Natural killer cell (primary cell): ENCODE measurements around the gene ARHGAP24. TPM values are rescaled to one million over a fixed set of nuclear protein-coding genes. Genes with fewer than 3 reads are reported as not detected.
"Not testable (repeated sequence)": the region's sequence is repeated elsewhere in the genome, so short reads cannot be mapped to it uniquely, and the experiment has no call there.

Experiments used
- ATAC-seq, 3 donors: fragments of 150-1000 bp in 2 of 3; fragments of 200-7000 bp in 1 of 3; cut with Tn5 transposase; 1 replicate in 1 of 3; 2 replicates in 2 of 3; pipeline ENCODE4 v1.10.0; 2021; ENCODE audit warnings: mild to moderate bottlenecking in 2 of 3, moderate library complexity in 2 of 3
- DNase-seq, 2 donors: peaks; one replicate each; pipeline versions ENCODE4 v3.0.0 to v3.0.0-alpha.2; 2013 to 2021; ENCODE audit warnings: mixed read lengths in 1 of 2
- H3K27ac ChIP-seq: one replicate; pipeline ENCODE4 v1.5.1; 2013; ENCODE audit warnings: mild to moderate bottlenecking, low read length
- H3K27me3 ChIP-seq: one replicate; pipeline ENCODE4 v1.6.1; 2013; ENCODE audit warnings: low read length; ENCODE audit not compliant: control insufficient read depth, insufficient read depth
- H3K36me3 ChIP-seq: one replicate; pipeline ENCODE4 v1.6.1; 2013; ENCODE audit warnings: low read length; ENCODE audit not compliant: control insufficient read depth, insufficient read depth
- H3K4me1 ChIP-seq: one replicate; pipeline ENCODE4 v1.6.1; 2013; ENCODE audit warnings: low read length; ENCODE audit not compliant: control insufficient read depth, insufficient read depth
- H3K4me3 ChIP-seq: one replicate; pipeline ENCODE4 v1.5.1; 2013; ENCODE audit warnings: low read length
- H3K9me3 ChIP-seq: one replicate; pipeline ENCODE4 v1.6.1; 2013; ENCODE audit warnings: low read length; ENCODE audit not compliant: control insufficient read depth, insufficient read depth
- H3K27ac Mint-ChIP-seq, 2 donors: one replicate each; pipeline ENCODE4 v1.8.0; 2022; ENCODE audit warnings: mild to moderate bottlenecking in 2 of 2, mixed read lengths in 2 of 2, moderate library complexity in 1 of 2
- H3K27me3 Mint-ChIP-seq, 2 donors: one replicate each; pipeline ENCODE4 v1.8.0; 2022; ENCODE audit warnings: low read depth in 2 of 2, mixed read lengths in 2 of 2
- H3K36me3 Mint-ChIP-seq: one replicate; pipeline ENCODE4 v1.8.0; 2022; ENCODE audit warnings: mixed read lengths
- H3K4me1 Mint-ChIP-seq, 2 donors: one replicate each; pipeline ENCODE4 v1.8.0; 2022; ENCODE audit warnings: mixed read lengths in 2 of 2
- H3K4me3 Mint-ChIP-seq: one replicate; pipeline ENCODE4 v1.8.0; 2022; ENCODE audit warnings: mild to moderate bottlenecking, moderate library complexity, mixed read lengths
- H3K9me3 Mint-ChIP-seq, 2 donors: one replicate each; pipeline ENCODE4 v1.8.0; 2022; ENCODE audit warnings: mixed read lengths in 2 of 2
- CTCF ChIP-seq: fragments of 200-600 bp; IDR thresholded peaks from one replicate; pipeline ENCODE4 v1.8.0; 2022; ENCODE audit warnings: antibody characterized with exemption
- WGBS: methylation state at CpG from one replicate; pipeline ENCODE4 v1.1.7; 2013; ENCODE audit warnings: missing lambda C conversion rate; ENCODE audit not compliant: insufficient coverage; 5-methylcytosine and 5-hydroxymethylcytosine counted together
- intact Hi-C: fragments of 100-400 bp; cut with micrococcal nuclease; formaldehyde crosslinking; loops from one replicate; pipeline ENCODE4 v1.14.2; 2022
- total RNA-seq, 4 donors: library from RNA; stranded (reverse); fragments of 120-200 nt in 1 of 4; gene quantifications; one replicate each; pipeline versions ENCODE4 v1.2.3 to v1.2.4, GENCODE V29; 2013 to 2022

ARHGAP24 gene
- total RNA-seq, 3 donors from 2014 or later (not counting 1 experiment from before 2014, with no cell fraction given), result 1.7 to 3.6 (median 1.7) TPM

DNA sequence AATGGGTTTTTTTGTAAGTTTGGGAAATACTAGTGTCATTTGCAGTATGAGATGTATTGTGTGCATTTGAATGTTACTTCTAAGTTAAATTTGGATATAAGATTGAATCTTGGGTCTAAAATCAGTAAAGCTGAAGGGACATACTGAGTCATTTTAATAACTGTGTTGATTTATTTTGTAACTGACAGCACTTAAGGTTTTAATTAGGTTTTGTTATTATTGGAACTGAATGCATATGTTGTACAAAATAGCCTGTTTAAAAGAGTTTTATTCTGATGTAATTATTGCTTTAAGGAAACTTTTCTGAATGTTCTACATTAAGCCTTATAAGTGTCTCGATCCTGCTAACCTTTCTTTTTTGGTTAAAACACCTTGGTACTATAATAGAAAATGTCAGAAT is 488.3 kb downstream of the ARHGAP24 start:
- no peak for TF ChIP-seq CTCF
- Mint-ChIP-seq H3K27ac (no peak overlapping the region), H3K9me3 (peaks cover 4 to 8% of the 10 kb centered on the region in 2 donors), H3K4me3 (no peak overlapping the region), H3K36me3 (no peaks in the 10 kb centered on the region), H3K27me3 (no peaks in the 10 kb centered on the region), H3K4me1 (no peaks in the 10 kb centered on the region)
- intact Hi-C loops, result no loop called here
- no peaks in the 10 kb centered on the region for H3K9me3 ChIP-seq
- H3K4me3 ChIP-seq, result no peak overlapping the region
- no peaks in the 10 kb centered on the region for H3K27me3 ChIP-seq
- no peaks in the 10 kb centered on the region for H3K4me1 ChIP-seq
- WGBS, result no CpG with 5 or more reads among the region's 1 CpG
- no peaks in the 10 kb centered on the region for H3K36me3 ChIP-seq
- ATAC-seq (no peak), DNase-seq (no peak)
- H3K27ac ChIP-seq, result no peak overlapping the region

DNA sequence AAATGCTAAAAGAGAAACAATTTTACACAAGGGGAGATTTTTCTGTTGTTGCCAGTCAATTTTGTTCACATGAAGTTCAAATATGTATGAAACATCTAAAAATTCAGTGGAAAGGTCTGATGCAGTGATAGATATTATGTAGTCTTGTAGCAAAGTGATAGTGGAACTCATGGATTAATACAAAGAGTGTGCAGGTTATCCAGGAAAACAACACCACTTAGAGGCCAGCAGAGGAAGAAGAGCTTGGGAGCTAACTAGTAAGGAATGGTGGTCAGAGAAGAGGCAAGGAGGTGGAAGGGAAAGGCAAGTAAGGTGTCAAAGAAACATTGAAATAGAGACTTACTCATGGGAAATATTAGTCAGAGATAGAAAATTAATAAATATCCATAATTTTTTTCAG is 489.3 kb downstream of the ARHGAP24 start:
- DNase-seq, result no peak
- Mint-ChIP-seq H3K27me3 (no peaks in the 10 kb centered on the region), H3K4me3 (no peak overlapping the region), H3K27ac (no peak overlapping the region), H3K9me3 (peaks cover 4 to 8% of the 10 kb centered on the region in 2 donors), H3K36me3 (no peaks in the 10 kb centered on the region), H3K4me1 (no peaks in the 10 kb centered on the region)
- Histone ChIP-seq H3K27me3 (no peaks in the 10 kb centered on the region), H3K4me3 (no peak overlapping the region), H3K9me3 (no peaks in the 10 kb centered on the region), H3K4me1 (no peaks in the 10 kb centered on the region), H3K27ac (no peak overlapping the region), H3K36me3 (no peaks in the 10 kb centered on the region)
- ATAC-seq, result no peak
- intact Hi-C loops, result no loop called here
- TF ChIP-seq CTCF, result no peak

- H3K4me3 Mint-ChIP-seq, H3K36me3 ChIP-seq, H3K27ac ChIP-seq, H3K4me1 Mint-ChIP-seq, H3K27ac Mint-ChIP-seq, intact Hi-C loops, H3K9me3 Mint-ChIP-seq, H3K27me3 ChIP-seq, H3K4me1 ChIP-seq, DNase-seq, H3K4me3 ChIP-seq, H3K27me3 Mint-ChIP-seq, H3K36me3 Mint-ChIP-seq, ATAC-seq, H3K9me3 ChIP-seq: not testable (repeated sequence)
- 89% methylated on average over 4 of the region's 4 CpGs for WGBS
Measured at GRCh38 chr4:85965017-85965416, 490.1 kb downstream of the ARHGAP24 start.

GRCh38 chr4:85965529-85965928 is 490.6 kb downstream of the ARHGAP24 start:
- H3K9me3 Mint-ChIP-seq, result peaks cover 4 to 8% of the 10 kb centered on the region in 2 donors
- no peaks in the 10 kb centered on the region for H3K36me3 ChIP-seq
- intact Hi-C loops, result no loop called here
- H3K4me1 ChIP-seq, result no peaks in the 10 kb centered on the region
- H3K36me3 Mint-ChIP-seq, result no peaks in the 10 kb centered on the region
- no peaks in the 10 kb centered on the region for H3K9me3 ChIP-seq
- ATAC-seq, result no peak
- no peaks in the 10 kb centered on the region for H3K27me3 ChIP-seq
- H3K27ac ChIP-seq, result no peak overlapping the region
- no peak overlapping the region for H3K4me3 ChIP-seq
- no peaks in the 10 kb centered on the region for H3K27me3 Mint-ChIP-seq
- no peak for DNase-seq
- WGBS, result 40% methylated on average over 1 of the region's 1 CpG
- no peak overlapping the region for H3K4me3 Mint-ChIP-seq
- no peak overlapping the region for H3K27ac Mint-ChIP-seq
- TF ChIP-seq CTCF, result no peak
- no peaks in the 10 kb centered on the region for H3K4me1 Mint-ChIP-seq
